H1 (cell line): ENCODE results near the gene CHST10. TPM values are rescaled to one million over a fixed set of nuclear protein-coding genes. Genes with fewer than 3 reads are reported as not detected.

Source experiments
- CTCF ChIA-PET: fragments of 300-600 bp; sonication (Branson Sonifier 250); formaldehyde crosslinking; loops from one replicate; lab custom pipeline; 2021; ENCODE audit not compliant: partially characterized antibody; lab: Charles Lee
- POLR2A ChIA-PET: fragments of 300-600 bp; sonication (Branson Sonifier 250); formaldehyde crosslinking; loops from one replicate; lab custom pipeline; 2021; ENCODE audit warnings: inconsistent platforms; ENCODE audit not compliant: partially characterized antibody; lab: Charles Lee
- DNase-seq, 2 experiments: peaks; one replicate each; pipeline versions ENCODE4 v3.0.0 to v3.0.0-alpha.2; 2010 to 2022; ENCODE audit warnings: low spot score in 2 of 2, low read depth in 1 of 2, mixed read lengths in 1 of 2
- FAIRE-seq: peaks from 2 replicates; lab custom pipeline; 2011; peaks lifted over from hg19 to GRCh38; lab: Jason Lieb, UNC
- H2AFZ ChIP-seq: 2 replicates; pipeline ENCODE4 v1.8.1; 2012; ENCODE audit warnings: low read length, inconsistent platforms
- H2AK5ac ChIP-seq: 2 replicates; pipeline ENCODE4 v1.6.1; 2013; ENCODE audit warnings: low read depth, low read length
- H2BK120ac ChIP-seq: replicated peaks from 2 replicates; pipeline ENCODE3; 2013; ENCODE audit warnings: low read depth, low read length, inconsistent platforms
- H2BK12ac ChIP-seq: 2 replicates; pipeline ENCODE4 v1.6.1; 2013; ENCODE audit warnings: low read depth, low read length
- H2BK15ac ChIP-seq: 2 replicates; pipeline ENCODE4 v1.6.1; 2013; ENCODE audit warnings: low read length
- H2BK20ac ChIP-seq: 2 replicates; pipeline ENCODE4 v1.6.1; 2013; ENCODE audit warnings: low read length
- H2BK5ac ChIP-seq: 2 replicates; pipeline ENCODE4 v1.6.1; 2013; ENCODE audit warnings: low read depth, low read length
- H3K14ac ChIP-seq: 2 replicates; pipeline ENCODE4 v1.6.1; 2013; ENCODE audit warnings: inconsistent platforms; ENCODE audit not compliant: insufficient read length
- H3K18ac ChIP-seq: 2 replicates; pipeline ENCODE4 v1.6.1; 2013; ENCODE audit warnings: low read length; ENCODE audit errors: extremely low read depth
- H3K23ac ChIP-seq: 2 replicates; pipeline ENCODE4 v1.6.1; 2013; ENCODE audit warnings: inconsistent platforms; ENCODE audit not compliant: insufficient read length
- H3K23me2 ChIP-seq: 2 replicates; pipeline ENCODE4 v1.6.1; 2013; ENCODE audit warnings: low read depth, low read length
- H3K27ac ChIP-seq: 2 replicates; pipeline ENCODE4 v1.6.1; 2011; ENCODE audit warnings: low read depth, low read length, inconsistent platforms
- H3K27me3 ChIP-seq, 4 experiments: replicated peaks in 1 of 4; 1 replicate in 1 of 4; 2 replicates in 3 of 4; pipeline versions ENCODE4 v1.6.1 to v1.8.1; 2011 to 2013; ENCODE audit warnings: low read length in 3 of 4, mild to moderate bottlenecking in 3 of 4, inconsistent platforms in 2 of 4, mixed read lengths in 2 of 4, moderate library complexity in 1 of 4; ENCODE audit not compliant: control insufficient read depth in 3 of 4, insufficient read depth in 3 of 4; ENCODE audit errors: extremely low read depth in 1 of 4
- H3K36me3 ChIP-seq, 4 experiments: 2 replicates each; pipeline versions ENCODE4 v1.6.1 to v1.8.1; 2011 to 2013; ENCODE audit warnings: mild to moderate bottlenecking in 4 of 4, low read length in 3 of 4, moderate library complexity in 2 of 4, control low read depth in 1 of 4, inconsistent platforms in 1 of 4; ENCODE audit not compliant: insufficient read depth in 4 of 4, control insufficient read depth in 2 of 4
- H3K4ac ChIP-seq: replicated peaks from 2 replicates; pipeline ENCODE3; 2013; ENCODE audit warnings: low read length, low read depth, mixed read lengths, inconsistent platforms; ENCODE audit not compliant: insufficient read length
- H3K4me1 ChIP-seq, 4 experiments: replicated peaks in 1 of 4; 1 replicate in 1 of 4; 2 replicates in 3 of 4; pipeline versions ENCODE4 v1.6.1 to v1.8.1; 2011 to 2013; ENCODE audit warnings: low read length in 3 of 4, inconsistent platforms in 2 of 4, mixed read lengths in 1 of 4; ENCODE audit not compliant: insufficient read depth in 4 of 4, control insufficient read depth in 3 of 4
- H3K4me2 ChIP-seq, 2 experiments: 2 replicates each; pipeline versions ENCODE4 v1.6.1 to v1.8.1; 2011 to 2013; ENCODE audit warnings: low read depth in 2 of 2, low read length in 2 of 2, control low read depth in 1 of 2, inconsistent platforms in 1 of 2, mild to moderate bottlenecking in 1 of 2; ENCODE audit not compliant: insufficient read depth in 1 of 2
- H3K4me3 ChIP-seq, 4 experiments: fragments of 200-600, 300-600 bp in 1 of 4; sonication (generic), shearing (Covaris generic), sonication (Bioruptor Twin) in 1 of 4; 2 replicates each; pipeline versions ENCODE4 v1.5.1 to v1.8.1; 2011 to 2016; ENCODE audit warnings: low read length in 4 of 4, low read depth in 3 of 4, control low read depth in 2 of 4, inconsistent platforms in 2 of 4, mild to moderate bottlenecking in 2 of 4, mixed read lengths in 1 of 4, moderate library complexity in 1 of 4; ENCODE audit not compliant: insufficient read depth in 2 of 4; ENCODE audit errors: extremely low read depth in 1 of 4
- H3K56ac ChIP-seq: replicated peaks from 2 replicates; pipeline ENCODE3; 2013; ENCODE audit warnings: low read depth, mild to moderate bottlenecking, mixed read lengths, low read length, inconsistent platforms; ENCODE audit not compliant: insufficient read length
- H3K79me1 ChIP-seq: 2 replicates; pipeline ENCODE4 v1.6.1; 2013; ENCODE audit warnings: low read depth, low read length, control low read depth
- H3K79me2 ChIP-seq, 2 experiments: 2 replicates each; pipeline versions ENCODE4 v1.6.1 to v1.8.1; 2012 to 2013; ENCODE audit warnings: low read length in 2 of 2, mild to moderate bottlenecking in 2 of 2, inconsistent platforms in 1 of 2; ENCODE audit not compliant: insufficient read depth in 2 of 2, control insufficient read depth in 1 of 2
- H3K9ac ChIP-seq, 4 experiments: replicated peaks in 1 of 4; 1 replicate in 1 of 4; 2 replicates in 3 of 4; pipeline versions ENCODE4 v1.6.1 to v1.8.1; 2011 to 2013; ENCODE audit warnings: low read depth in 3 of 4, low read length in 3 of 4, control low read depth in 2 of 4, mild to moderate bottlenecking in 2 of 4, moderate library complexity in 2 of 4, inconsistent platforms in 1 of 4; ENCODE audit errors: extremely low read depth in 1 of 4
- H3K9me3 ChIP-seq, 2 experiments: 2 replicates each; pipeline versions ENCODE4 v1.6.1 to v1.8.1; 2012 to 2013; ENCODE audit warnings: mild to moderate bottlenecking in 2 of 2, moderate library complexity in 2 of 2, control low read depth in 1 of 2, inconsistent platforms in 1 of 2, low read depth in 1 of 2, low read length in 1 of 2, mixed read lengths in 1 of 2; ENCODE audit not compliant: insufficient read depth in 2 of 2
- H4K20me1 ChIP-seq, 2 experiments: replicated peaks in 1 of 2; 2 replicates each; pipeline versions ENCODE3 to v1.8.1; 2011 to 2013; ENCODE audit warnings: inconsistent platforms in 2 of 2, low read length in 2 of 2, mild to moderate bottlenecking in 1 of 2; ENCODE audit not compliant: insufficient read depth in 2 of 2, control insufficient read depth in 1 of 2
- H4K5ac ChIP-seq: 2 replicates; pipeline ENCODE4 v1.6.1; 2013; ENCODE audit warnings: low read length, low read depth, mixed read lengths, inconsistent platforms; ENCODE audit not compliant: insufficient read length
- H4K8ac ChIP-seq: 2 replicates; pipeline ENCODE4 v1.8.0; 2013; ENCODE audit warnings: mild to moderate bottlenecking, moderate library complexity, low read length, inconsistent platforms; ENCODE audit not compliant: insufficient read depth; ENCODE audit errors: extremely low read depth
- H4K91ac ChIP-seq: replicated peaks from 2 replicates; pipeline ENCODE3; 2013; ENCODE audit warnings: low read length, mixed read lengths, inconsistent platforms; ENCODE audit not compliant: insufficient read length
- BACH1 ChIP-seq: IDR thresholded peaks from 2 replicates; pipeline ENCODE4 v1.6.1; 2012; ENCODE audit warnings: low read length, improper control_type of control experiment
- GTF2F1 ChIP-seq: IDR thresholded peaks from 2 replicates; pipeline ENCODE4 v1.6.1; 2012; ENCODE audit warnings: low read depth, low read length, improper control_type of control experiment, borderline replicate concordance
- KDM4A ChIP-seq: IDR thresholded peaks from one replicate; pipeline ENCODE4 v1.7.1; 2012; ENCODE audit warnings: low read depth, mild to moderate bottlenecking, moderate library complexity, low read length, inconsistent platforms; ENCODE audit not compliant: severe bottlenecking
- RXRA ChIP-seq: IDR thresholded peaks from 2 replicates; pipeline ENCODE4 v1.6.1; 2011; ENCODE audit warnings: low read depth, mild to moderate bottlenecking, low read length, moderate library complexity; ENCODE audit not compliant: insufficient read depth
- SP1 ChIP-seq: IDR thresholded peaks from 2 replicates; pipeline ENCODE4 v1.6.1; 2011; ENCODE audit warnings: low read depth, low read length
- SP2 ChIP-seq: IDR thresholded peaks from 2 replicates; pipeline ENCODE4 v1.6.1; 2012; ENCODE audit warnings: mild to moderate bottlenecking, low read length, inconsistent platforms
- TBP ChIP-seq: IDR thresholded peaks from 2 replicates; pipeline ENCODE4 v1.6.1; 2011; ENCODE audit warnings: low read depth, low read length, improper control_type of control experiment
- TCF12 ChIP-seq: IDR thresholded peaks from 2 replicates; pipeline ENCODE4 v1.6.1; 2011; ENCODE audit warnings: low read depth, mild to moderate bottlenecking, low read length
- WGBS, 2 experiments: shearing (Covaris generic) in 1 of 2; methylation state at CpG; one replicate each; pipeline versions ENCODE4 v1.1.6 to v1.1.7; 2013 to 2015; ENCODE audit warnings: low lambda C conversion rate in 2 of 2, mixed read lengths in 2 of 2, inconsistent platforms in 1 of 2, low coverage in 1 of 2, missing lambda C conversion rate in 1 of 2; ENCODE audit not compliant: insufficient replicate concordance in 2 of 2, insufficient coverage in 1 of 2, insufficient read length in 1 of 2; ENCODE audit errors: extremely low coverage in 1 of 2, missing lambda C conversion rate in 1 of 2; 5-methylcytosine and 5-hydroxymethylcytosine counted together
- polyA plus RNA-seq, 7 experiments: library from polyadenylated mRNA; depleted of rRNA in 3 of 7; stranded (reverse) in 5 of 7; unstranded in 2 of 7; fragments of >200 nt in 5 of 7; fragments of 200-250 nt in 2 of 7; gene quantifications; 1 replicate in 5 of 7; 2 replicates in 1 of 7; 4 replicates in 1 of 7; pipeline versions ENCODE4 v1.2.1 to v1.2.3, GENCODE V29; 2011 to 2013; ENCODE audit warnings: missing spikeins in 2 of 7, mixed read lengths in 2 of 7
- total RNA-seq: library from RNA; stranded (reverse); fragmentation: NEBNext Ultra II Directional; extraction: Animal tissue kit (Norgen Biotek cat#: 25700); gene quantifications from 2 replicates; pipeline ENCODE4 v1.2.1, GENCODE V29; 2021
- TF ChIP-seq, protein P1 (sequence below), 3 experiments: IDR thresholded peaks; 1 replicate in 2 of 3; 2 replicates in 1 of 3; pipeline versions ENCODE4 v1.5.1 to v1.6.1; 2011; ENCODE audit warnings: low read length in 3 of 3, mild to moderate bottlenecking in 3 of 3, inconsistent platforms in 2 of 3, low read depth in 1 of 3, moderate library complexity in 1 of 3; ENCODE audit not compliant: insufficient read depth in 1 of 3; ENCODE audit errors: control extremely low read depth in 1 of 3

Gene CHST10
- total and polyA plus RNA-seq, 2 of the 8 experiments (the other 6 are each of a cell fraction or from before 2014, with no cell fraction given) = 27.3 to 29.1 TPM

DNA sequence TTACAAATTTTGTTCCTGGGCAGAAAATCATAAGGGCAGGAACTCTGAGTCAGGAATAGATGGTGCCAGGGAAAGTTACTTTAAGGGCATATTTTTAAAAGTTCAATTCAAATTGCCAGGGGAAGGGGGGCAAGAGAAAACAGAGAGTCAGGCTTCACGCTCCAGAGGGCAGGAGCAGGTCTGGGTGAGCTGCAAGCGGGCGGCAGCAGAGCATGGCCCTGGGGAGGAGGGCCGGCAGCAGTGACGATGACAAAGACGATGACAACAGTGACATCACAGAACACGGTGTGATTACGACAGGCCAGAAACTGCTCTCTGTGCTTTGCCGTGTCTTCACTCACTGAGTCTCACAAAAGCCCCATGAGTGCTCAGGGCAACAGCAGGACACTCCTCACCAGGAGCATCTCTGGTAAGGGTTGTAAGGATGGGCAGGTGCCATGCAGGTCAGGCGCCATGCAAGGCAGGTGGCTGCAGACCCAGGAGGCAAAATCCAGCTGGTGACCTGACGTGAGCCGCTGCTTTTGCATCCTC, 23.3 kb downstream of the CHST10 start:
- Histone ChIP-seq H2BK12ac (no peak overlapping the region), H3K36me3 (peaks cover 2 to 25% (median 22%) of the 10 kb centered on the region in 4 experiments), H3K4me1 (no peaks in the 10 kb centered on the region), H3K9ac (0 out of 7 replicates have a peak overlapping the region, but pooled peaks of 1 of the 4 experiments have one; percentile 4), H3K14ac (no peak overlapping the region), H3K23ac (no peak overlapping the region), H4K8ac (no peak overlapping the region), H3K4me2 (no peak overlapping the region), H3K79me2 (no peaks in the 10 kb centered on the region), H3K27me3 (no peaks in the 10 kb centered on the region), H2BK15ac (no peak overlapping the region), H3K4me3 (no peak overlapping the region), H2BK120ac (no peak overlapping the region), H3K18ac (no peak overlapping the region), H3K4ac (no peak overlapping the region), H2BK5ac (no peak overlapping the region), H3K23me2 (no peaks in the 10 kb centered on the region), H2BK20ac (no peak overlapping the region), H4K20me1 (peaks cover 0 to 3% of the 10 kb centered on the region in 2 experiments), H4K91ac (no peak overlapping the region), H3K9me3 (no peaks in the 10 kb centered on the region), H2AK5ac (no peak overlapping the region), H2AFZ (no peak overlapping the region), H3K56ac (no peak overlapping the region), H4K5ac (no peak overlapping the region), H3K79me1 (no peaks in the 10 kb centered on the region), H3K27ac (no peak overlapping the region)
- FAIRE-seq (no peak), DNase-seq (no peak)
- 88% methylated on average over 12 of the region's 12 CpGs; no CpG with 5 or more reads in 1 of the 2 experiments for WGBS, 2 experiments
- ChIA-PET POLR2A (interaction anchor here (1.7 kb wide), 1 partner anchor 18 kb away, joined by 4 read pairs; no protein-coding TSS in a partner anchor), CTCF (interaction anchor here (0.6 to 4.8 kb wide), 3 partner anchors 14 to 540 kb away, joined by 3 to 16 read pairs (median 4); no protein-coding TSS in a partner anchor)
- TF ChIP-seq GTF2F1 (no peak), KDM4A (no peak), SP2 (no peak), BACH1 (no peak), SP1 (no peak), TCF12 (no peak), RXRA (no peak), TBP (no peak)
- TF ChIP-seq, protein P1, sequence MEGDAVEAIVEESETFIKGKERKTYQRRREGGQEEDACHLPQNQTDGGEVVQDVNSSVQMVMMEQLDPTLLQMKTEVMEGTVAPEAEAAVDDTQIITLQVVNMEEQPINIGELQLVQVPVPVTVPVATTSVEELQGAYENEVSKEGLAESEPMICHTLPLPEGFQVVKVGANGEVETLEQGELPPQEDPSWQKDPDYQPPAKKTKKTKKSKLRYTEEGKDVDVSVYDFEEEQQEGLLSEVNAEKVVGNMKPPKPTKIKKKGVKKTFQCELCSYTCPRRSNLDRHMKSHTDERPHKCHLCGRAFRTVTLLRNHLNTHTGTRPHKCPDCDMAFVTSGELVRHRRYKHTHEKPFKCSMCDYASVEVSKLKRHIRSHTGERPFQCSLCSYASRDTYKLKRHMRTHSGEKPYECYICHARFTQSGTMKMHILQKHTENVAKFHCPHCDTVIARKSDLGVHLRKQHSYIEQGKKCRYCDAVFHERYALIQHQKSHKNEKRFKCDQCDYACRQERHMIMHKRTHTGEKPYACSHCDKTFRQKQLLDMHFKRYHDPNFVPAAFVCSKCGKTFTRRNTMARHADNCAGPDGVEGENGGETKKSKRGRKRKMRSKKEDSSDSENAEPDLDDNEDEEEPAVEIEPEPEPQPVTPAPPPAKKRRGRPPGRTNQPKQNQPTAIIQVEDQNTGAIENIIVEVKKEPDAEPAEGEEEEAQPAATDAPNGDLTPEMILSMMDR (IDR thresholded peaks at IDR 0.05; ENCODE audit: control extremely low read depth in 1 of 3, insufficient read depth in 1 of 3, low read depth in 1 of 3, low read length in 3 of 3) = no peak
